ENCODE data around the gene NDUFA3.

Gene NDUFA3

DNA sequence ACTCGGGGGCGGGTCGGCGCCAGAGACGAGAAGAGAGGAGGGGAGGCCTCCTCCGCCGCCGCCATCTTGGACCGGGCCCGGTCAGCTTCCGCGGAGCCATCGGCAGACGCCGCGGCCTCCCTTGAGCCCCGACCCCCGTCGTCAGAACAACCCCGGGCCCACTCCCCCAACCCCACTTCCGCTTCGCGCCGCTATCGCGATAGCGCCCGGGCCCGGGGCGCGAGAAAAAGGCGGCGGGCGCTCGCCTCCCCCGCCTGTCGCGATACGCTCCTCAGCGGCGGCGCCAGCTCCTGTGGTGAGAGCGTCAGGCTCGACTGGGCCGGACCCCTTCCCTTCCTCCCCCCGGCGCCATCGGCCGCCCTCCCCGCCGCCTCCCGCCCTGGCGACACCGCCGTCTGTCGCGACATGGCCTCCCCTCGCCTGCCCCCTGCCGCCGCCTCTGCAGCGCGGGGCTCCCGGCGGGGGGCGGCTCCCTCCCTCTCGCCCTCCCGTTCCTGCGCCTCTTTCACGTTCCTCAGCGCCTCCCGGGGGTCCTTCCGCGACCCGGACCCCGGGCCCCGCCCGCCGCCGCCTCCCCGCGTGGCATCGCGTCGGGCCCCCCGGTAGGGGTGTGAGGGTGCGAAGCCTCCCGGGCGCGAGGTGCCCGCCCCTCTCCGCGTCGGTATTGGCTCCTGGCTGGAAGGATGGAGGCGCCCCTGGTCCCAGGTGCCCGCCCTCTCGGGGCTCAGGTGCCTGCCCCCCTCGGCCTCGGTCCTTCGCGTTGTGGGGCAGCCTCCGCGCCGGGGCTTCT is 35.2 kb downstream of the NDUFA3 start, which contains the start of gene CNOT3:
Gene CNOT3, plus strand, starts transcription at position 64 of the 790 bp plus-strand sequence. CDS start 5,217 bp downstream, outside the sequence.
- DNase-seq (ENCODE audit: low read depth): no peak

DNA sequence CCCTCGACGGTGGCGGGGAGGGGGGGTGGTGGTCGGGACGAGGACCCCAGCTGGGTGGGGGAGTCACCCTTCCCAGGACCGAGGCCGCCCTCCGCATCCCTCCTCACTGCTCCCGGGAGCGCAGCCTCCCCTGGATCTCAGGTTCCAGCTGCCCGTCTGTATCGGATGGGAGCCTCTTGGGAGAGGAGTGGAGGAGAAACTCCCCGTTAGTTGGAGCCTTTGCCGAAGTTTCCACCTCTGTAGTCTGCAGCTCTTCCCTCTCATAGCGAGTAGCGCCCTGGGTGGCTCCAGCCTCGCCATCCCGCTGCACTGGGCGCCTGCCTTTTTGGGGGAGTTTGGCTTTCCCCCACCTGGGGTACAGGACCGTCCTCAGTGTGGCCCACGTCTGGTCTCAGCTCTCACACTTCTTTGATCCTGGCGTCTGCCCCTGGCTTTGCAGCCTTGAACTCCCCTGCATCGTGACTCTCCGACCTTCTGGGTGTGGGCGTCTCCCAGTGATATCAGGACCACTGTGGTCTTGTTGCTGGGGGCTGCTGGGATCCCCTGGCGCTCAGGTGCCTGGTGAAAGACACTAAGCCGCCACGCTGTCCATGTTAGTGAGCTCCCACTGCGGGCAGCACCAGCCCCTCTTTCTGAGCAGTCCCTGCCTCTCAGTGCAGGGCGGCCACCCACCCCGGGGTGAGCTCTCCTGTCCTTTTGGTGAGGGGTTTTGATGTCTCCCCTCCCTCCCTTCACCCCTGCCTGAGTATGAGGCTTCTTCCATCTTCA is 36.0 kb downstream of the NDUFA3 start:
- no peak for DNase-seq (ENCODE audit: low read depth)

DNA sequence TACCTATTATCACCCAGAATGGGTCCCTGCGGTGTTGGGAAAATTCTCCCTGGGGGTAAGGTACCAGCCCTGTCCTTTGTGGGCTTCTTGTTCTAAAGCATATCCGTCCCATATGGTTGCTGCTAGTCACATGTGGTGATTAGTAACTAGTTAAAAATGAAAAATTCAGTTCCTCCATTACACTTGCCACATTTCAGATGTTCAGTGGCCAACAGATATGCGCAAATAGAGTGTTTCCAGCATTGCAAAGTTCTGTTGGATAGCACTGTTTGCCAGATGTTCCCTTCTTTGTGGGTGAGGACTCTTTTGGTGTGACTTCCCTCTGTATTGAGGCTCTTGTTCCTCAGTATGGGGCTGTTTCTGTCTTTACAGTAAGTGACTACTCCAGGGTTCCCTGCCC is 38.7 kb downstream of the NDUFA3 start:
- DNase-seq (ENCODE audit: low read depth): no peak

DNA sequence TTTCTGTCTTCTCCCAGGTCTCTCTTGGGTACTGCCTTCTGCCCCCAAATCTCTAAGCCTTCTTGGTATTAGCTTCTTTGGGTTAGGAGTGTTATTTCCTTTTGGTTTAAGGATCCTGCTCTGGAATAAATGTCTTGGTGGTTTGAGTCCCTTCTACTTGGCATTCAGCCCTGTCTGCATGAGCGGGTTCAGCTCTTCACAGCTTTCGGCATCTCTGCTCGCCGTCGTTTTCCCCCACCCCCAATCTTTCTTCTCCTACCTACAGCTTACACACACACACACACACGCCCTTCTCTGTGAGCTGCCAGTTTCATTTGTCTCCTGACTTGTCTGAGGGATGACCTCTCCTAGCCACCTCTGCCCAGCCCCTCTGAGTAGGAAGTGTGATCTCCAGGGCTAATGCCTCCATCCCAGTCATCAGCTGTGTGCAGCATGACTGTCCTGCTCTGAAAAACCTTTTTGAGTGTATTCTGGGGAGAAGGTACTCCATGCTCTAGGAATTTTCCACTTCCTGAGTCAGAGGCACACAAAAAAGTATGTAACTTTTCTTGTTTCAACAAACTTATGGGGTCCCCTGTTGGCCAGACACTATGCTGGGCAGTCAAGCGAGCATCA is 39.6 kb downstream of the NDUFA3 start:
- no peak for DNase-seq (ENCODE audit: low read depth)

DNA sequence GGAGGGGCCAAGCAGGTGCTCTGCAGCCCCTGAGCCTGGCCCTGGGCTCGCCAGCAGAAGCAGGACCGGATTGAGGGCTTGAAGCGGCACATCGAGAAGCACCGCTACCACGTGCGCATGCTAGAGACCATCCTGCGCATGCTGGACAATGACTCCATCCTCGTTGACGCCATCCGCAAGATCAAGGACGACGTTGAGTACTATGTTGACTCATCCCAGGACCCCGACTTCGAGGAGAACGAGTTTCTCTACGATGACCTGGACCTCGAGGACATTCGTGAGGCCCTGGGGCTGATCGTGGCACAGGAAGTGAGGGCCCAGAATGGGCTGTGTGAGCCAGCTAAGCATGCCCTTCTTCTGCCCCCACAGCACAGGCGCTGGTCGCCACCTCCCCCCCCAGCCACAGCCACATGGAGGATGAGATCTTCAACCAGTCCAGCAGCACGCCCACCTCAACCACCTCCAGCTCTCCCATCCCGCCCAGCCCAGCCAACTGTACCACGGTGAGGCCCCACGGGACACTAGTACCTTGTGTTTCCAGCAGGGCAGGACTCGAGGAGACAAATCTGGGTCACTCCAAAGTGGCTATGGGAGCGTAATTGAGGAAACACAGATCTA is 43.0 kb downstream of the NDUFA3 start:
- no peak for DNase-seq (ENCODE audit: low read depth)

DNA sequence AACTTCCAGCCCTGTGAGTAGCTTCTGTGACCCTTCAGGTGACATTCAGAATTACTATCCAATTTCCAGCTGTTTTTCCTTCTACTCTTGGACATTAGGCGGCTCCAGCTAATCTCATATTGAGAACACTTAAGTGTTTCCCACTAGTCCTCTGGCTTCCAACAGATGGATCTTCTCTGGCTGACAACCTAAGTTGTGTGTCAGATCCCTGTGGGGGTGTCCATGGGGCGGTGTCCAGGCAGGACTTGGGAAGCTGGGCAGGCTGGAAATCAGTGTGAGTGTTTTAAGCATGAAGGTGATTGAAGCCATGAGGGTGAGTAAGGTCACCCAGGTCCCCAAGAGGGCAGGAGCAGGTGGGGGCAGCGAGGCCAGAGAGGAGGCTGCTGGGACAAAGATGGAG is 45.0 kb downstream of the NDUFA3 start:
- no peak for DNase-seq (ENCODE audit: low read depth)

DNA sequence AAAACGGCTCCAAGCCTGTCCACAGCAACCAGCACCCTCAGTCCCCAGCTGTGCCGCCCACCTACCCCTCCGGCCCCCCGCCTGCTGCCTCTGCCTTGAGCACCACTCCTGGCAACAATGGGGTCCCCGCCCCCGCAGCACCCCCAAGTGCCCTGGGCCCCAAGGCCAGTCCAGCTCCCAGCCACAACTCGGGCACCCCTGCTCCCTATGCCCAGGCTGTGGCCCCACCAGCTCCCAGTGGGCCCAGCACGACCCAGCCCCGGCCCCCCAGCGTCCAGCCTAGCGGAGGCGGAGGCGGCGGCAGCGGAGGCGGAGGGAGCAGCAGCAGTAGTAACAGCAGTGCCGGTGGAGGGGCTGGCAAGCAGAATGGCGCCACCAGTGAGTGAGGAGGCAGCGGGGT is 45.5 kb downstream of the NDUFA3 start:
- DNase-seq (ENCODE audit: low read depth): no peak

DNA sequence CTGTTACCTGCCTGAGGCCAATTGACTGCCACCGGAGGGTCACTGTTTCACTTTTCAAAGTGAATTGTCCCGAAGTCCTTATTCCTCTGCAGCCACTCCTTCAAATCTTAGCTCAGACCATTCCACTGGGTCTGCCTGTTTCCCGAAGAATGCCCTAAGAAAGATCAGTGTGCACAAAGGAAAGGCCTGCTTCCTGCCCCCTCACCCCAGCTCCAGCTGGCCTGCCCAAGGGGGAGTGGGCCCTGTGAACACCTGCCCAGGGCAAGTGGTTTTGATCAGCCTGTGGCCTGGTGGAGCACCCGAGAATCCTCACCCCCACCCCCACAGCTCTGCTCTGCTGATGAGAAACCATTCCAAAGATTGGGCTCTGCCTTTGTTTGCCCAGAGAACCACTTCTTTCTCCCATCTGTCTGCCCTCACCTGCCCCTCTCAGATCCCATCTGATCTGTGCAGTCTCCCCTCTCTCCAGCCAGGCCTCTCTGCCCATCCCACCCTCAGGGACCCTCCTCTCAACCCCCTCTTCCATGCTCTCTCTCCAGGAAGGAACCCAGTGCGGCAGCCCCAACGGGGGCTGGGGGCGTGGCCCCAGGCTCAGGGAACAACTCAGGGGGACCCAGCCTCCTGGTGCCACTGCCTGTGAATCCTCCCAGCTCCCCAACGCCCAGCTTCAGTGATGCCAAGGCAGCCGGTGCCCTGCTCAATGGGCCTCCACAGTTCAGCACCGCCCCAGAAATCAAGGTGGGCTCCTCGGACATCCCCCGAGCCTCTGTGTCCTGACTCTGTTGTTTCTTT is 46.6 kb downstream of the NDUFA3 start:
- DNase-seq (ENCODE audit: low read depth): no peak

DNA sequence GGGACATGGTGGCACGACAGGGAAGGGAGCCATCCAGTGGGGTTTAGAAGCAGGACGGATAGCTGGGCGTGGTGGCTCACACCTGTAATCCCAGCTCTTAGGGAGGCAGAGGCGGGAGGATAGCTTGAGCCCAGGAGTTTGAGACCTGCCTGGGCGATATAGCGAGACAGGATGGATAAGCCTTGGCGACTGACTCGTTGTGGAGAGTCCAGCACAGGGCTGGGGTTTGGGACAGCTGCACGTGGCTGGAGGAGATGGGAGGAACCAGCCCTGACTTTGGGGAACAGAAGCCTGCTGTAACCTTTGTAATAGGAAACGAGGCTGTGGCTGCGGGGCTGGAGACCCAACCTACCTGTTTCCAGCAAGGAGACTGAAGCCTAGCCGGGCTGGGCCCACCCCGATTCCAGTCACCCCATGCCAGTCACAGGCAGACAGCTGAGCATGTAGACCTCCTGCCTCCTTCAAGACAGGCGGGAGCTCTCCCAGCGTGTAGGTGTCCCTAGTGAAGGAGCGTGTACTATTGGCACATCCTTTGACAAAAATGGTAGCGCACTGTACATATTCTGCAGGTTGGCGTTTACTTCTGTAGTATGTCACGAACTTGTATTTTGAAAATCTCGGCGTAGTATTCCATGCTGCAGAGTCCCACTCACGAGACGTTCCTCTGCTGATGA is 48.8 kb downstream of the NDUFA3 start:
- DNase-seq (ENCODE audit: low read depth): no peak

DNA sequence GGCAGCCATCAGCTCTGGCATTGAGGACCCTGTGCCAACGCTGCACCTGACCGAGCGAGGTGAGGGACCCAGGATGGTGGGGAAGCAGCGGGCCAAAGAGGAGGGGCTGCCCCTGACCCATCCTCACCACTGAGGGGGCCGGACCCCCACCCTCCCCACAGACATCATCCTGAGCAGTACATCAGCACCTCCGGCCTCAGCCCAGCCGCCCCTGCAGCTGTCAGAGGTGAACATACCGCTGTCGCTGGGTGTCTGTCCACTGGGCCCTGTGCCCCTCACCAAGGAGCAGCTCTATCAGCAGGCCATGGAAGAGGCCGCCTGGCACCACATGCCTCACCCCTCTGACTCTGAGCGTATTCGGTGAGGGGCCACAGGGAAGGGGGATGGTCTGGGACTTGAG is 49.6 kb downstream of the NDUFA3 start:
- DNase-seq (ENCODE audit: low read depth): no peak

DNA sequence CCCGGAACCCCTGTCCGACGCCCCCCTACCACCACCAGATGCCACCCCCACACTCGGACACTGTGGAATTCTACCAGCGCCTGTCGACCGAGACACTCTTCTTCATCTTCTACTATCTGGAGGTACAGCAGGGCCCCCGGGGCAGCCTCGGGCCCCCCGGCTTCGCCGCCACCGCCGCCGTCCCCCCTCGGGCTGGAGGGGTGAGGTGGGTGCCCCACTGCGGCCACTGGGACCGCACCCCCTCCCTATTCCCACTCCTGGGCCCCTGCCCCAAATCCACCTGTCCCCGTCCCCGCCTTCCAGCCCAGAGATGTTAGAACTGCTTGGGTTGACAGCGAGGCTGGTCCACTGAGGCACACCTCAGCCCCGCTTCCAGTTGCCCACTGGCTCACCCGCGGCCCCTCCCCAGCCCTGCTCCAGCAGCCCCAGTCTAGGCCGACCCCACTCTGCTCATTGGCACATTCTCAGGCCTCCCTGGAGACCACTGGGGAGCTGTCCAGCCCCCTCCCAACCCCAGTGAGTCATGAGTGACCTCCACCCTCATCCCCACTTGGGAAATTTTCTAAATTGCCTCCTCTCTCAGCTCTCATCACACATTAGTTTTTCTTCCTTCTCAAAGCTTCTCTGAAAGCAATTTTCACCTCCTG is 50.3 kb downstream of the NDUFA3 start:
- no peak for DNase-seq (ENCODE audit: low read depth)

DNA sequence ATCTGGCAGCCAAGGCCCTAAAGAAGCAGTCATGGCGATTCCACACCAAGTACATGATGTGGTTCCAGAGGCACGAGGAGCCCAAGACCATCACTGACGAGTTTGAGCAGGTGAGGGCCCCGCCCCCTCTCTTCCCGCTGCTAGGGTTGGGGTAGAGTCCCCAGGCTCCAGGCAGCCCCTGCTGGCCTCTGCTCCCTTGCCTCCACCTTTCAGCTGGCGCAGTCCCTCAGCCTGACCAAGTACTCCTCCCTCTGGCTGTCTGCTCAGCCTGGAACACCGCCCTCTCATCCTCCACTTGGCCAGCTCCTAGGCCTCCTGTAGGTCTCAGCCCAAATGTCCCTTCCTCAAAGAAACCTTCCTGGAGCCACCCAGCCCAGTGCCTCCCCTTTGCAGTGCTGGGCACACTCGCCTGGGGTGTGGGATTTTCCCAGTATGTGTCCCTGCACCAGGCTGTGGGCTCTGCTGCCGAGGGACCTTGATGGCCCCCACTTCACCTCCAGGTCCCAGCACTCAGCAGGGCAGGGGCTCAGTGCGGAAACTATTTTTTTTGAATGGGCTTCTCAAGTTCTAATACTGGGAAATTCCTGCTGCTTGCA is 51.2 kb downstream of the NDUFA3 start:
- no peak for DNase-seq (ENCODE audit: low read depth)

DNA sequence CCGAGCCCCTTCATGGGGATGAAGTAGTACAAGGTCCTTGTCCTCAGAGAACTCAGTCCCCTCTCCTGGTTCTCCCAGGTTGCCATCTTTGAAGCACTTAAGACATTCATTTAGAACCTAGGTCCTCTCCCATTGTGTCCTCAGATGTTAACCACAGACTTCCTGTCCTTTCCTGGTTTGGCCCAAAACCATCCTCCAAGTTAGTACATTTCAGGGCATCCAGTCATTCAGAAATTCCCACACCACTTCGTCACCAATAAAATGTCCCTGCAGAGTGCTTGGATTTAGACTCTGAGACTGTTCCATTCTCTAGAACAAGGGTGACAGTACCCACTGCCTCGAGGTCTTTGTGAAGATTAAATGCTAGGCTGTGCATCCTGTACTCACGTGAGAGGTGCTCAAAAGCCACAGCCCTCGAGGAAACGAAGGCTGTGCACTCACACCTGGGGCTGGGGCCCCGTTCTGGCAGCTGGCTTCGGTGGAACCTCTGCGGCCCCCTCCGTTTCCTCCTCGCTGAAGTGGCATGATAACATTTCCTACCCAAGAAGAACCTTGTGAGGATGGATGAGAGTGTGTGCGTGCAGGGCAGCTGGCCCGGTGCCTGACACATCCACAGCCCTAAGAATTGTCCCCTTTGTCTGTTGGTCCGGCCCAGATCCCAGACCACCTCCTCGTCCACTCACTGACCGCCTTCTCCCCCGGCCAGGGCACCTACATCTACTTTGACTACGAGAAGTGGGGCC is 52.1 kb downstream of the NDUFA3 start:
- DNase-seq (ENCODE audit: low read depth): no peak

DNA sequence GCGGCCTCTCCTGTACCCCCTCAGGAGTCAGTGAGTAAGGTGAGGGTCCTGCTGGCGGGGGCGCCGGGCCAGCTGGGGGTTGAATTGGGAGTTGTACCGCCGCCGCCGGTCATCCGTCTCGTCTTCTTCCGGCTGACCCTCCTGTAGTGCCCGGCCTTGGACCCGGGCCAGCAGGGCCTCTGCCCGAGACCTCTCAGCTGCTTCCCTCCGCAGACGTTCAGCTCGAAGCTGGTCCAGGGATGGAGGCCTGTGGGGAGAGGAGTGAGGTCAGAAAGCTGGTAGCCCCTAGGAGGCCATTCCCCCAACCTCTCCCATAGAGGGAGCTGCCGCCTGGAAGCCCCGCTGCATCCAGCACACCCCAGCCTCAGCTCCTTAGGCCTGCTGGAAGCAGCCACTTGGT is 53.0 kb downstream of the NDUFA3 start:
- DNase-seq (ENCODE audit: low read depth): no peak

DNA sequence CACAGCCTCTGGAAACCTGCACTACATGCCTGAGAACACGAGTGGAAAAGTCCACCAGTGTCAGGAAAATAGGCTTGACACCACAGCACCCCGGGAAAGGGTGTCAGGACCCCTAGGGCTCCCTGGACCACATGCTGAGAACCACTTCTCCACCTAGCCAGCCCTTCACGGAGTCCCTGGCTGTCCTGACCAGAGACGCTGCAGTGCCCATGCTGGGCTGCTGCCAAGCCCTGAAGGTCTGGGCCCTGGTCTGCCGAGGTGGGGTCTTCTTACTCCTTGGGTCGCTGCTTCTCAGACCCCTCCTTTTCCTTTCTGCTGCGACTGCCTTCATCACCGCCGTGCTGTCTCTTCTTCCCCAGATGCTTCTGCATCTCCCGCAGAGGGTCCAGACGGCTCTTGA is 53.8 kb downstream of the NDUFA3 start:
- DNase-seq (ENCODE audit: low read depth): no peak

DNA sequence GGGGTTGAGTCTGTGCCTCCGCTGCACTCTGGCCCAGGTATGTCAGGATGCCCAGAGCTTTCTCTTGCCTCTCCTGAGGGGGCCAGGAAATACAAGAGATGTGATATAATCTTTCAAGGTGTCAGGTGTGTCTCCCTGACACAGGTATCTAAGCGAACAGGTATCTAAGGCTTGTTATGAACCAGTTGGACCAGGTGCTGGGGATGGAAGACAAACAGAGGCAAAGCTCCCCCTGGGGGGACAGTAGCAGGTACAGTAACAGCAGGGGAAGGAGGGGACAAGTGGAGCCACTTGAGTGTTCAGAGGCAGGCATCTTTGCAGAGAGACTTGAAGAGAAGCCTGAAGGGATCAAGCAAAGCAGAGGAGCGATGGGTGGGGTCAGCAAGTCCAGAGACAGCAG is 54.3 kb downstream of the NDUFA3 start:
- no peak for DNase-seq (ENCODE audit: low read depth)

All from non-pigmented ciliary epithelial cell (primary cell).